PC-3 (cell line): Measurements from ENCODE around the gene POMT2. TPM values are rescaled to one million over a fixed set of nuclear protein-coding genes. Genes with fewer than 3 reads are reported as not detected.

ENCODE experiments used
- ATAC-seq: fragments of 200-7000 bp; cut with Tn5 transposase; 2 replicates; pipeline ENCODE4 v1.9.1; 2020; ENCODE audit warnings: mild to moderate bottlenecking, moderate library complexity
- BruUV-seq: library from RNA; stranded (reverse); fragments of 400-500 nt; replicated peaks from 2 replicates; lab custom pipeline; 2021; lab: Mats Ljungman, UMichigan
- CTCF ChIA-PET: fragments of 300-600 bp; sonication (Branson Sonifier 250); formaldehyde crosslinking; loops from one replicate; lab custom pipeline; 2022; ENCODE audit warnings: antibody characterized with exemption; lab: Charles Lee
- POLR2A ChIA-PET: fragments of 300-600 bp; sonication (Branson Sonifier 250); formaldehyde crosslinking; loops from one replicate; lab custom pipeline; 2022; ENCODE audit warnings: antibody characterized with exemption; ENCODE audit not compliant: unreplicated experiment; lab: Charles Lee
- DNase-seq: peaks from one replicate; pipeline ENCODE4 v3.0.0-alpha.2; 2015
- H2AFZ ChIP-seq: fragments of 300-600 bp; sonication (generic); 2 replicates; pipeline ENCODE4 v1.6.0; 2016; ENCODE audit warnings: antibody characterized with exemption, low read length
- H3F3A ChIP-seq: fragments of 300-600 bp; sonication (generic); one replicate; pipeline ENCODE4 v1.6.0; 2017; ENCODE audit warnings: antibody characterized with exemption, low read length, control low read depth, mild to moderate bottlenecking; ENCODE audit not compliant: unreplicated experiment
- H3K27ac ChIP-seq: fragments of 300-600 bp; sonication (generic); 2 replicates; pipeline ENCODE4 v1.5.1; 2016; ENCODE audit warnings: mild to moderate bottlenecking, low read length
- H3K27me3 ChIP-seq: fragments of 300-600 bp; sonication (generic); 2 replicates; pipeline ENCODE4 v1.6.1; 2016; ENCODE audit warnings: low read length, mixed read lengths
- H3K36me3 ChIP-seq: fragments of 300-600 bp; sonication (generic); 2 replicates; pipeline ENCODE4 v1.6.1; 2016; ENCODE audit warnings: low read depth, mixed run types, low read length, mixed read lengths
- H3K4me1 ChIP-seq: fragments of 300-600 bp; sonication (generic); 2 replicates; pipeline ENCODE4 v1.5.1; 2016; ENCODE audit warnings: low read length; ENCODE audit not compliant: insufficient read depth
- H3K4me2 ChIP-seq: fragments of 300-600 bp; sonication (generic); 2 replicates; pipeline ENCODE4 v1.6.0; 2016; ENCODE audit warnings: low read length
- H3K4me3 ChIP-seq: fragments of 300-600 bp; sonication (generic); 2 replicates; pipeline ENCODE4 v1.5.1; 2016; ENCODE audit warnings: mild to moderate bottlenecking, low read length, mixed read lengths
- H3K79me2 ChIP-seq: fragments of 300-600 bp; sonication (generic); 2 replicates; pipeline ENCODE4 v1.6.1; 2017; ENCODE audit warnings: low read length, mixed read lengths
- H3K9ac ChIP-seq: fragments of 300-600 bp; sonication (generic); 2 replicates; pipeline ENCODE4 v1.6.0; 2016; ENCODE audit warnings: mild to moderate bottlenecking, low read length
- H3K9me2 ChIP-seq: fragments of 300-600 bp; sonication (generic); replicated peaks from 2 replicates; pipeline ENCODE4 v1.6.1; 2016; ENCODE audit warnings: mixed run types, low read length, mixed read lengths
- H3K9me3 ChIP-seq: fragments of 300-600 bp; sonication (generic); 2 replicates; pipeline ENCODE4 v1.6.1; 2016; ENCODE audit warnings: low read length, mixed read lengths
- H4K20me1 ChIP-seq: fragments of 300-600 bp; sonication (generic); 2 replicates; pipeline ENCODE4 v1.6.1; 2016; ENCODE audit warnings: low read length, mixed read lengths
- EZH2 ChIP-seq: fragments of 300-600 bp; sonication (generic); IDR thresholded peaks from one replicate; pipeline ENCODE4 v1.6.1; 2017; ENCODE audit warnings: antibody characterized with exemption, mild to moderate bottlenecking, low read length; ENCODE audit not compliant: unreplicated experiment
- EZH2phosphoT487 ChIP-seq: fragments of 300-600 bp; sonication (generic); IDR thresholded peaks from 2 replicates; pipeline ENCODE4 v1.6.1; 2018; ENCODE audit warnings: mild to moderate bottlenecking, antibody characterized with exemption, low read length, borderline replicate concordance
- intact Hi-C: fragments of 100-400 bp; cut with micrococcal nuclease; formaldehyde crosslinking; loops from 2 replicates; pipeline ENCODE4 v1.9.0; 2023
- total RNA-seq: library from RNA; depleted of rRNA; stranded (reverse); fragments of >200 nt; gene quantifications from 2 replicates; pipeline ENCODE4 v1.2.3, GENCODE V29; 2014
- TF ChIP-seq, protein P1 (sequence below): fragments of 300-600 bp; sonication (generic); conservative IDR thresholded peaks from 2 replicates; pipeline ENCODE4 v1.5.1; 2017; ENCODE audit warnings: antibody characterized with exemption, low read depth, mild to moderate bottlenecking, low read length

POMT2 gene
- total RNA-seq, 1 experiment from 2014 or later: 67.6 TPM

DNA sequence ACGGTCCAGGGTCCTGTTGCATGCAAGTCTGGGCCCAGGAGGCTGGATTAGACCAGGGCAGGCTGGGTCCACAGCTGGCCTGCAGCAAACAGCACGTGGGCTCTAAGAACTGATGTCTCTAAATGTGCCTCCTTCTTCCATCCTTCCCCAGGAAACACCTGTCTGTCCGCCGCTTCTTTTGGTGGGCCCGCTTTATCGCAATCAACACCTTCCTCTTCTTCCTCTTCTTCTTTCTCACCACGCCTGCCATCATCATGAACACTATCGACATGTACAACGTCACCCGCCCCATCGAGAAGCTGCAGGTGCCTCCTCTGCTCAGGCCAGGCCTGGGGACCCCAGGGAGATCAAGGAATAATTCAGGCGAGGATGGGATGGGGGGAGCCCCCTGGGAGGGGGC is 77.9 kb downstream of the POMT2 start:
- no peaks in the 10 kb centered on the region for H3K9me3 ChIP-seq
- H2AFZ ChIP-seq: no peak overlapping the region
- H3K27me3 ChIP-seq: no peaks in the 10 kb centered on the region
- CTCF ChIA-PET: no interaction called here
- no peaks in the 10 kb centered on the region for H4K20me1 ChIP-seq
- H3K79me2 ChIP-seq: no peaks in the 10 kb centered on the region
- no peak overlapping the region for H3K9ac ChIP-seq
- intact Hi-C loops: no loop called here
- H3K4me3 ChIP-seq: no peak overlapping the region
- no peak for DNase-seq
- POLR2A ChIA-PET: no interaction called here
- no peaks in the 10 kb centered on the region for H3K4me1 ChIP-seq
- no peaks in the 10 kb centered on the region for H3K36me3 ChIP-seq
- H3K4me2 ChIP-seq: no peak overlapping the region
- ATAC-seq: no peak
- H3K9me2 ChIP-seq: no peaks in the 10 kb centered on the region
- no peaks in the 10 kb centered on the region for H3F3A ChIP-seq
- no peak for TF ChIP-seq EZH2
- TF ChIP-seq, protein P1, sequence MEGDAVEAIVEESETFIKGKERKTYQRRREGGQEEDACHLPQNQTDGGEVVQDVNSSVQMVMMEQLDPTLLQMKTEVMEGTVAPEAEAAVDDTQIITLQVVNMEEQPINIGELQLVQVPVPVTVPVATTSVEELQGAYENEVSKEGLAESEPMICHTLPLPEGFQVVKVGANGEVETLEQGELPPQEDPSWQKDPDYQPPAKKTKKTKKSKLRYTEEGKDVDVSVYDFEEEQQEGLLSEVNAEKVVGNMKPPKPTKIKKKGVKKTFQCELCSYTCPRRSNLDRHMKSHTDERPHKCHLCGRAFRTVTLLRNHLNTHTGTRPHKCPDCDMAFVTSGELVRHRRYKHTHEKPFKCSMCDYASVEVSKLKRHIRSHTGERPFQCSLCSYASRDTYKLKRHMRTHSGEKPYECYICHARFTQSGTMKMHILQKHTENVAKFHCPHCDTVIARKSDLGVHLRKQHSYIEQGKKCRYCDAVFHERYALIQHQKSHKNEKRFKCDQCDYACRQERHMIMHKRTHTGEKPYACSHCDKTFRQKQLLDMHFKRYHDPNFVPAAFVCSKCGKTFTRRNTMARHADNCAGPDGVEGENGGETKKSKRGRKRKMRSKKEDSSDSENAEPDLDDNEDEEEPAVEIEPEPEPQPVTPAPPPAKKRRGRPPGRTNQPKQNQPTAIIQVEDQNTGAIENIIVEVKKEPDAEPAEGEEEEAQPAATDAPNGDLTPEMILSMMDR: no peak
- no peak for TF ChIP-seq EZH2phosphoT487
- H3K27ac ChIP-seq: no peak overlapping the region
- no TSS peak for BruUV-seq

DNA sequence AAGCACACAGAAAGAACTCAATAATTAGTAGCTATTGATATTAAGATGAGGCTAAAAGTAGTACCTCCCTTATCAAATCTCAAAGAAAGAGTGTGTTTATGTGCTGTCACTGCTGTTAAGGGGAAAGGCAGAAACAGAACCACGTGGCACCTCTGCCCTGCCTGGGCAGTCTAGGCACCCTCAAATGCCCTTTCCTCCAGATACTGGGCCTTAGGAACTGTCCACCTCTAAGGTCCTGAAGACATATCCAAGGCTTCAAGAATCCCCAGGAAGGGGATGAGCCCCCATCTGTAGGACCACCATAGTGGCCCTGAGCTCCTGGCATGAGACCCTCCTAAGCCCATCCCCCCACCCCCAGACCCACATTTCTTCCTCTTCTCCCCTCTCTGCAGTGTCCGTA is 78.7 kb downstream of the POMT2 start:
- TF ChIP-seq, protein P1: no peak
- H3K27me3 ChIP-seq: no peaks in the 10 kb centered on the region
- H3K4me2 ChIP-seq: no peak overlapping the region
- H3K9me2 ChIP-seq: no peaks in the 10 kb centered on the region
- no peaks in the 10 kb centered on the region for H3K4me1 ChIP-seq
- no peaks in the 10 kb centered on the region for H3F3A ChIP-seq
- H3K9ac ChIP-seq: no peak overlapping the region
- CTCF ChIA-PET: no interaction called here
- H3K9me3 ChIP-seq: no peaks in the 10 kb centered on the region
- intact Hi-C loops: no loop called here
- no peak overlapping the region for H3K27ac ChIP-seq
- no peaks in the 10 kb centered on the region for H4K20me1 ChIP-seq
- H3K79me2 ChIP-seq: no peaks in the 10 kb centered on the region
- no peaks in the 10 kb centered on the region for H3K36me3 ChIP-seq
- peak; percentile 35 for DNase-seq
- POLR2A ChIA-PET: no interaction called here
- H2AFZ ChIP-seq: no peak overlapping the region
- BruUV-seq: no TSS peak
- H3K4me3 ChIP-seq: no peak overlapping the region
- ATAC-seq: no peak

DNA sequence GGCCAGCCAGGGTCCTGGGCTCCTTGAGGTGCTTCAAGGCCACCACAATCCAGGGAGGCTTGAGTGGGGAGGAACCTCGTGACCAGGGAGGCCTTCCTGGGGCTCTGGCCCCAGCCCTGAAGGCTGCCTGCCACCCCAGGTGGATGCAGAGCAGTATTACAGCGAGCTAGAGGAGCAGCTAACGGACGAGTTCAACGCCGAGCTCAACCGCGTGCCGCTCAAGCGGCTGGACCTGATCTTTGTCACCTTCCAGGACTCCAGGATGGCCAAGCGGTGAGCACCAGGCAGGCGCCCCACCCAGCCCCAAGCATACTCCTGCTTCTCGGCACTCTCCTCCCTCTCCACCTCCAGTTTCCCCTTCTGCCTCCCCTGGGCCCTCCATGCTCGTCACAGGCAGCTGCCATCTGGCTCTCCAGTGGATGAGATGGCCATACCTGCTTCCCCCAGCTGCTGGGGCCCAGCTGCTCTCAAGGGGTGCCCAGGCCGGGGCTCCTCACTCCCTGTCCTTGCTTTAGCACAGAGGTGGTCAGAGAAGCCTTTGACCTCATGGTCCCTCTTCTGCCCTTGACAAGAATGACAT is 80.3 kb downstream of the POMT2 start:
- Histone ChIP-seq H3K9ac (no peak overlapping the region), H3K27me3 (no peaks in the 10 kb centered on the region), H3K4me1 (no peaks in the 10 kb centered on the region), H3K27ac (no peak overlapping the region), H3K36me3 (no peaks in the 10 kb centered on the region), H3K9me2 (no peaks in the 10 kb centered on the region), H3K9me3 (no peaks in the 10 kb centered on the region), H2AFZ (no peak overlapping the region), H3K4me3 (no peak overlapping the region), H4K20me1 (no peaks in the 10 kb centered on the region), H3K79me2 (no peaks in the 10 kb centered on the region), H3K4me2 (no peak overlapping the region), H3F3A (no peaks in the 10 kb centered on the region)
- ChIA-PET CTCF (interaction anchor here (0.8 kb wide), 1 partner anchor 116 kb away, joined by 3 read pairs; no protein-coding TSS in a partner anchor), POLR2A (no interaction called here)
- intact Hi-C loops: no loop called here
- DNase-seq (no peak), ATAC-seq (no peak)
- TF ChIP-seq, protein P1: no peak
- TF ChIP-seq EZH2phosphoT487 (no peak), EZH2 (no peak)
- BruUV-seq: no TSS peak
